ENCODE data around the gene DUOX1. TPM values are rescaled to one million over a fixed set of nuclear protein-coding genes. Genes with fewer than 3 reads are reported as not detected.

Gene DUOX1
- total and polyA plus RNA-seq, 9 of the 15 experiments (the other 6 are each of a cell fraction or from before 2014, with no cell fraction given) = 0.01 to 0.22 (median 0.01) TPM; not detected in 6

DNA sequence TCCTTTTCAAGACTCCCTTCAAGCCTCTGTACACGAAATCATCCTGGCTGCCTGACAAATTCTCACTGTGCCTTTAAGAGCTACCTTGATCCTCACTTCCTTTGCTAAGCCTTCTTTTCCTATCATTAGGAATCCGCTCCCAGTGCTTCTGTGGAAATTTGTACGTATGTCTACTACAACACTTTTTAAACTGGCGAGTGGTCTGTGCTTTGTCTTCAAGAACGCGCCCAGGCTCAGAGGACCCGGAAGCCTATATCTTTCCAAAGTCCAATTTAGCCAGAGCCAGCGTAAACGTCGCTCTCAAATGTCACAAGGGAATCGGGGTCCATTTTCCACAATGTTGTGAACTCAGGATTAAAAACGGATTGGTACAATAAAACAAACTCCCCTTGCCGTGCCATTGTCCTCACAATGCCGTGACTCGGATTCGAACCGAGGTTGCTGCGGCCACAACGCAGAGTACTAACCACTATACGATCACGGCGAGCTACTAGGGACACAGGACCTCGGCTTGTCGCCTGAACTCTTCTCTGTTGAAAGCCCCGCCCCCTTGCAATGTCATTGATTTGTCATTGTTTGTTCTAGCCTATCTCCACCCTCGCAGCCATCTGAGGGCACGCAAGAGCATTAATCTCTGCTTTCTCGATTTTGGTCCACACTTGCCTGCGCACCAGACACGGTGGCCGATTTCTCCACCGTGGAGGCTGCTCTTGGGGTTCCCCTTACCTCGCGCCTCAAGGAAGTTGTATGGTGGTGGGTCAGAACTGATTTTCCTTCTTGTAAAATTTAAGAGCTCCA, 70.4 kb downstream of the DUOX1 start (continued):
- no peak for TF ChIP-seq NCOA4 (IDR thresholded peaks at IDR 0.05; ENCODE audit: partially characterized antibody)
- no peak for TF ChIP-seq TAF9B (IDR thresholded peaks at IDR 0.05; ENCODE audit: partially characterized antibody)
- TF ChIP-seq THRAP3 (IDR thresholded peaks at IDR 0.05; ENCODE audit: borderline replicate concordance) = no peak
- no peak for TF ChIP-seq SMARCC2 (IDR thresholded peaks at IDR 0.05; ENCODE audit: low read depth)
- TF ChIP-seq HMGN3 (IDR thresholded peaks at IDR 0.05; ENCODE audit: borderline replicate concordance, extremely low read depth, insufficient read length, low read depth, low read length) = no peak
- TF ChIP-seq SIN3B (IDR thresholded peaks at IDR 0.05; ENCODE audit: low read depth) = no peak
- no peak for TF ChIP-seq POLR2AphosphoS2 (IDR thresholded peaks at IDR 0.05; ENCODE audit: low read length)
- TF ChIP-seq ZNF696 (CRISPR knock-in tag; conservative IDR thresholded peaks at IDR 0.05) = no peak
- no peak for TF ChIP-seq FOXJ2 (tag; IDR thresholded peaks at IDR 0.05)
- TF ChIP-seq, protein P1, sequence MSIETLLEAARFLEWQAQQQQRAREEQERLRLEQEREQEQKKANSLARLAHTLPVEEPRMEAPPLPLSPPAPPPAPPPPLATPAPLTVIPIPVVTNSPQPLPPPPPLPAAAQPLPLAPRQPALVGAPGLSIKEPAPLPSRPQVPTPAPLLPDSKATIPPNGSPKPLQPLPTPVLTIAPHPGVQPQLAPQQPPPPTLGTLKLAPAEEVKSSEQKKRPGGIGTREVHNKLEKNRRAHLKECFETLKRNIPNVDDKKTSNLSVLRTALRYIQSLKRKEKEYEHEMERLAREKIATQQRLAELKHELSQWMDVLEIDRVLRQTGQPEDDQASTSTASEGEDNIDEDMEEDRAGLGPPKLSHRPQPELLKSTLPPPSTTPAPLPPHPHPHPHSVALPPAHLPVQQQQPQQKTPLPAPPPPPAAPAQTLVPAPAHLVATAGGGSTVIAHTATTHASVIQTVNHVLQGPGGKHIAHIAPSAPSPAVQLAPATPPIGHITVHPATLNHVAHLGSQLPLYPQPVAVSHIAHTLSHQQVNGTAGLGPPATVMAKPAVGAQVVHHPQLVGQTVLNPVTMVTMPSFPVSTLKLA (conservative IDR thresholded peaks at IDR 0.05) = peak in 1 of 2 experiments; percentile 16; a peak in 1 of 4 replicates
- no peak for TF ChIP-seq HNRNPUL1 (IDR thresholded peaks at IDR 0.05; ENCODE audit: low read length)
- peak; percentile 61; the same call in 1 of the 2 replicates for TF ChIP-seq RFX5 (IDR thresholded peaks at IDR 0.05; ENCODE audit: low read depth, low read length)
- TF ChIP-seq DIDO1 (tag; IDR thresholded peaks at IDR 0.05; ENCODE audit: low read depth) = no peak
- TF ChIP-seq, protein P2, sequence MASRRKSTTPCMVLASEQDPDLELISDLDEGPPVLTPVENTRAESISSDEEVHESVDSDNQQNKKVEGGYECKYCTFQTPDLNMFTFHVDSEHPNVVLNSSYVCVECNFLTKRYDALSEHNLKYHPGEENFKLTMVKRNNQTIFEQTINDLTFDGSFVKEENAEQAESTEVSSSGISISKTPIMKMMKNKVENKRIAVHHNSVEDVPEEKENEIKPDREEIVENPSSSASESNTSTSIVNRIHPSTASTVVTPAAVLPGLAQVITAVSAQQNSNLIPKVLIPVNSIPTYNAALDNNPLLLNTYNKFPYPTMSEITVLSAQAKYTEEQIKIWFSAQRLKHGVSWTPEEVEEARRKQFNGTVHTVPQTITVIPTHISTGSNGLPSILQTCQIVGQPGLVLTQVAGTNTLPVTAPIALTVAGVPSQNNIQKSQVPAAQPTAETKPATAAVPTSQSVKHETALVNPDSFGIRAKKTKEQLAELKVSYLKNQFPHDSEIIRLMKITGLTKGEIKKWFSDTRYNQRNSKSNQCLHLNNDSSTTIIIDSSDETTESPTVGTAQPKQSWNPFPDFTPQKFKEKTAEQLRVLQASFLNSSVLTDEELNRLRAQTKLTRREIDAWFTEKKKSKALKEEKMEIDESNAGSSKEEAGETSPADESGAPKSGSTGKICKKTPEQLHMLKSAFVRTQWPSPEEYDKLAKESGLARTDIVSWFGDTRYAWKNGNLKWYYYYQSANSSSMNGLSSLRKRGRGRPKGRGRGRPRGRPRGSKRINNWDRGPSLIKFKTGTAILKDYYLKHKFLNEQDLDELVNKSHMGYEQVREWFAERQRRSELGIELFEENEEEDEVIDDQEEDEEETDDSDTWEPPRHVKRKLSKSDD (conservative IDR thresholded peaks at IDR 0.05; ENCODE audit: low read length) = peak; percentile 81; the same call in 1 of the 2 replicates
- TF ChIP-seq CBX1 (IDR thresholded peaks at IDR 0.05; ENCODE audit: low read depth) = no peak
- TF ChIP-seq, protein P3, sequence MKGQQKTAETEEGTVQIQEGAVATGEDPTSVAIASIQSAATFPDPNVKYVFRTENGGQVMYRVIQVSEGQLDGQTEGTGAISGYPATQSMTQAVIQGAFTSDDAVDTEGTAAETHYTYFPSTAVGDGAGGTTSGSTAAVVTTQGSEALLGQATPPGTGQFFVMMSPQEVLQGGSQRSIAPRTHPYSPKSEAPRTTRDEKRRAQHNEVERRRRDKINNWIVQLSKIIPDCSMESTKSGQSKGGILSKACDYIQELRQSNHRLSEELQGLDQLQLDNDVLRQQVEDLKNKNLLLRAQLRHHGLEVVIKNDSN (CRISPR knock-in tag; IDR thresholded peaks at IDR 0.05) = no peak
- no peak for TF ChIP-seq PHF21A (IDR thresholded peaks at IDR 0.05; ENCODE audit: borderline replicate concordance, low read depth)
- TF ChIP-seq, protein P4, sequence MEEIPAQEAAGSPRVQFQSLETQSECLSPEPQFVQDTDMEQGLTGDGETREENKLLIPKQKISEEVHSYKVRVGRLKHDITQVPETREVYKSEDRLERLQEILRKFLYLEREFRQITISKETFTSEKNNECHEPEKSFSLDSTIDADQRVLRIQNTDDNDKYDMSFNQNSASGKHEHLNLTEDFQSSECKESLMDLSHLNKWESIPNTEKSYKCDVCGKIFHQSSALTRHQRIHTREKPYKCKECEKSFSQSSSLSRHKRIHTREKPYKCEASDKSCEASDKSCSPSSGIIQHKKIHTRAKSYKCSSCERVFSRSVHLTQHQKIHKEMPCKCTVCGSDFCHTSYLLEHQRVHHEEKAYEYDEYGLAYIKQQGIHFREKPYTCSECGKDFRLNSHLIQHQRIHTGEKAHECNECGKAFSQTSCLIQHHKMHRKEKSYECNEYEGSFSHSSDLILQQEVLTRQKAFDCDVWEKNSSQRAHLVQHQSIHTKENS (CRISPR knock-in tag; IDR thresholded peaks at IDR 0.05) = no peak
- peak; percentile 24; the same call in 1 of the 2 replicates for TF ChIP-seq POLR2AphosphoS5 (IDR thresholded peaks at IDR 0.05; ENCODE audit: control insufficient read depth, insufficient read depth, low read depth, low read length)
- no peak for TF ChIP-seq ZKSCAN3 (CRISPR knock-in tag; IDR thresholded peaks at IDR 0.05)
- TF ChIP-seq DNMT1 (IDR thresholded peaks at IDR 0.05) = no peak
- no peak for TF ChIP-seq PRPF4 (IDR thresholded peaks at IDR 0.05; ENCODE audit: insufficient read depth, low read depth, low read length, poor library complexity, severe bottlenecking)
